Eye (tissue), 1 donor: ENCODE results near the gene NPAS3.

ENCODE experiments used
- DNase-seq: peaks from one replicate; pipeline ENCODE4 v3.0.0-alpha.2; 2015

The NPAS3 gene

GRCh38 chr14:33491112-33491511, 552.4 kb downstream of the NPAS3 start:
- DNase-seq, result no peak

GRCh38 chr14:33492491-33492890, 553.8 kb downstream of the NPAS3 start:
- DNase-seq, result no peak

- no peak for DNase-seq
Measured at GRCh38 chr14:33493266-33493665, 554.6 kb downstream of the NPAS3 start.

- DNase-seq, result no peak
Measured at GRCh38 chr14:33493990-33494389, 555.3 kb downstream of the NPAS3 start.

- no peak for DNase-seq
Measured at GRCh38 chr14:33499687-33500086, 561.0 kb downstream of the NPAS3 start.

- no peak for DNase-seq
Measured at GRCh38 chr14:33504246-33505099, 565.8 kb downstream of the NPAS3 start.

- DNase-seq, result no peak
Measured at GRCh38 chr14:33505266-33505962, 566.7 kb downstream of the NPAS3 start.

GRCh38 chr14:33505963-33506329, 567.3 kb downstream of the NPAS3 start:
- DNase-seq, result no peak

- peak; percentile 80 for DNase-seq
Measured at GRCh38 chr14:33508126-33509062, 569.7 kb downstream of the NPAS3 start.

GRCh38 chr14:33509454-33509853, 570.8 kb downstream of the NPAS3 start:
- DNase-seq, result no peak

GRCh38 chr14:33510063-33510481, 571.4 kb downstream of the NPAS3 start:
- peak; percentile 51 for DNase-seq

- no peak for DNase-seq
Measured at GRCh38 chr14:33510991-33511390, 572.3 kb downstream of the NPAS3 start.

GRCh38 chr14:33511851-33512640, 573.4 kb downstream of the NPAS3 start:
- DNase-seq, result no peak

- no peak for DNase-seq
Measured at GRCh38 chr14:33515441-33515840, 576.8 kb downstream of the NPAS3 start.

GRCh38 chr14:33515899-33516298, 577.2 kb downstream of the NPAS3 start:
- no peak for DNase-seq

GRCh38 chr14:33516898-33517436, 578.3 kb downstream of the NPAS3 start:
- no peak for DNase-seq

- peak; percentile 16 for DNase-seq
Measured at GRCh38 chr14:33521192-33521591, 582.5 kb downstream of the NPAS3 start.

GRCh38 chr14:33524244-33524643, 585.6 kb downstream of the NPAS3 start:
- no peak for DNase-seq

- DNase-seq, result no peak
Measured at GRCh38 chr14:33525626-33526025, 586.9 kb downstream of the NPAS3 start.

- DNase-seq, result no peak
Measured at GRCh38 chr14:33527023-33527634, 588.5 kb downstream of the NPAS3 start.

- DNase-seq, result no peak
Measured at GRCh38 chr14:33528655-33529054, 590.0 kb downstream of the NPAS3 start.
